GM19467 (cell line): ENCODE results near the gene NUP188.
"Not testable (repeated sequence)": the region's sequence is repeated elsewhere in the genome, so short reads cannot be mapped to it uniquely, and the experiment has no call there.

ENCODE experiments used
- ATAC-seq: cut with Tn5 transposase; IDR thresholded peaks from one replicate; pipeline ENCODE4 v1.9.1; 2021; ENCODE audit warnings: mild to moderate bottlenecking, moderate library complexity; ENCODE audit not compliant: unreplicated experiment

Gene NUP188

GRCh38 chr9:128940946-128941755, 6.3 kb upstream of the NUP188 start:
- no peak for ATAC-seq

DNA sequence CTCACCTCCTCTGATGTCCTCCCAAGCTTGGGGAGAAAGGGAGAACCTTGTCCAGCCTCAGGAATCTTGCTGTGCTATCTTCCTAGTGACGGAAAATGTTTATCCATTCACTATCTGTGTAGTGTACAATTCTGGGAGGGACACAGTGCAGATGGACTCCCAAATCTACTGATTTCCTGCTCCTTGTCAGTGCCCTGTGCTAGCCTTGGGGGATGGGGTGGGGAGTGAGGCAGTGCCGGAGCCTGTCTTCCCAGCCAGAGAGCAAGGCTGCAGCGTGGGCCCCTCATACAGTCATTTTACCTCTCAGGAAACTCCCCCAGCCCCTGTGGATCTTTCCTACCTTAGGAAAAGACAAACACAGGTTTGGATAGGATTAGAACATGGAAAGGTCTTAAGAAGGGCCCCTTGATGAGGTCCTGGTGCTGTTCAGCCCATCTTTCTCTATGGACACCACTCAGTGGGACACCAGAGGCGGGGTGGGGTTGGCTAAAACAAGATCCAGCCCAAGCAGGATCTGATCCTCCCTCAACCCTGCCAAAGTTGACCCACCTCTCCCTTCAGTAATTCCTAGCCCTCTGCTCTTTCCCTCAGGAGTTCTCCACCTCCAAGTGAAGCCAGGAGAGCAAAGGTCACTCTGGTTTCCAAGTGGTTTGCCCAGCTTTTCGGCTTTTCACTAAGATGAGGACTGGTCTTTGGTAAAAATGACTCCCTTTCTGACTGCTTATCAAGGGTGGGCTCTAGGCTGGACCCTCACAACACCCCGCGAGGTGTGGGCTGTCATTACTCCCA, 3.5 kb upstream of the NUP188 start:
- no peak for ATAC-seq

DNA sequence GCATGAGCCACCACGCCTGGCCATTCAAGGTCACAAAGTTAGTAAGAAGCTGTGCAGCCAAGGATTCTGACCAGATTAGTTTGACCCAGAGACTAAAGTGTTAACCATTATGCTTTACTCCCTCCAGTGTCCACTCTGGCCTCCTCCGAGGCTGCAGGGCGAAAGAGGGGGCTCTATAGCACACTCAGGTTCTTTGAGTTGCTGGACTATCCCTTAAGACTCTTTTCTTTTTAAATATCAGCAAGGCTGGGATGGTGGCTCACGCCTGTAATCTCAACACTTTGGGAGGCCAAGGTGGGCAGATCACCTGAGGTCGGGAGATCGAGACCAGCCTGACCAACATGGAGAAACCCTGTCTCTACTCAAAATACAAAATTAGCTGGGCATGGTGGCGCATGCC, 2.5 kb upstream of the NUP188 start:
- not testable (repeated sequence) for ATAC-seq

DNA sequence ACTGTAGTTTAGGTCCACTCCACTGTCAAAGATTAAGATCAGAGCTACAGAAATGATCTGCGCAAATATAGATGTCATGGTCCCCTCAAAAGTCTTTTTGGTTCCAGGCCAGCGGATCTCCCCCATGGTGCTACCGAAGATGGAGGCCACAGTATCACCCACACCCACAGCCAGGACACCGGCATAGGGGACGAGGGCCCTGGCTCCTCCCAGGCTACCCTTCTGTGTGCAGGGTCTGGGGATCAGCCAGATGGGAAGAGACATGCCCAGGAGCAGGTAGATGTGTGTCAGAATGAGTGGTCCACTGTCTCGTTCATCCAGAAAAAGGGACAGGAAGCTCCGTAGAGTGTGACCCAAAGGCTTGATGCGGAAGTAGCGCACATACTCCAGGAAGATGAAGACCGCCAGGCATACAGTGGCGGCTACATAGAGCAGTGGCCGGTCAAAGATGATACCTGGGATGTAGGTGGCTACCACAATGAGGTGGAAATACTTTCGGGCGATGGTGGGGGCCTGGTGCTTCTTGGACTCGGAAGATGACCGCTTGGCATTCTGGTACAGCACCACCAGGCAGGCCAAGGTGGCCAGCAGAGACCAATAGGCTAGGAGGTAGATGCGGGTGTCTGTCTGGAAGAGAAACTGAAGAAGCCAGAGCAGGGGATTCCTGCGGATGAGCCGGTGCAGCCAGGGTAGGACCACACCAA, 1.5 kb upstream of the NUP188 start:
- ATAC-seq: no peak

GRCh38 chr9:128946571-128947276, 775 bp upstream of the NUP188 start:
- no peak for ATAC-seq

GRCh38 chr9:128947277-128947526, 297 bp upstream of the NUP188 start:
- ATAC-seq: no peak

GRCh38 chr9:128961403-128961802, 13.9 kb downstream of the NUP188 start:
- not testable (repeated sequence) for ATAC-seq

DNA sequence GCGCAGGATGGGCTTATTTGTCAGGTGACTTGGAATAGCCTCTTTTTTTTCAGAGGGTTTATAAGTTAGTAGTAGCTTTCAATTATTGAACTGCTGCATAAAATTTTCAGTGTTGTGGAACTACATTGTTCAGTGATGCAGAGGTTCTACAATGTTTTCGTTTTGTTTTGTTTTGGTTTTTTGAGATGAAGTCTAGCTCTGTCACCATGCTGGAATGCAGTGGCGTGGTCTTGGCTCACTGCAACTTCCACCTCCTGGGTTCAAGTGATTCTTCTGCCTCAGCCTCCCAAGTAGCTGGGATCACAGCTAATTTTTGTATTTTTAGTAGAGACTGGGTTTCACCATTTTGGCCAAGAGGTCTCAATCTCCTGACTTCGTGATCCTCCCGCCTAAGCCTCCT, 22.0 kb downstream of the NUP188 start:
- no peak for ATAC-seq

- ATAC-seq: no peak
These were observed 25.5 kb downstream of the NUP188 start for GRCh38 chr9:128972956-128973355.

- no peak for ATAC-seq
These were observed 31.6 kb downstream of the NUP188 start for GRCh38 chr9:128979111-128979510.

GRCh38 chr9:128983536-128983935, 36.0 kb downstream of the NUP188 start:
- ATAC-seq: no peak

DNA sequence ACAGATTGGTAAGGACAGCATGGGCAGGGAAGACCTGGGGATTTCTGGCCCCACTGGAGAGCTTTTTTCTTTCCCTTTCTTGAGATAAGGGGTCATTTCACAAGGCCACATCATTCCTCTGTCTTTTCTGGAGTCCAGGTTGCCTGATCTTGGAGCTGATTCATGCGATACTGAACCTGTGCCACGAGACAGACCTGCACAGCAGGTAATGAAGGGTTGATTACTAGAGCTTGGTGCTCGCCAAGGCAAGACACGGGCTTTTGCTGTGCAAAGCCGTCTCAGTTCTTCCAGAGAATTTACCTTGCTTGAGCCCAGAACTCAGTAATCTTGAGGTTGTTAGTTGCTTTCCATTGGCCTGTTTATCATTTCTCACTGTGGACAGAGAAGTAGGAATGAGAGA, 39.2 kb downstream of the NUP188 start:
- ATAC-seq: no peak

GRCh38 chr9:128987805-128988204, 40.3 kb downstream of the NUP188 start:
- ATAC-seq: no peak

- no peak for ATAC-seq
These were observed 45.5 kb downstream of the NUP188 start for GRCh38 chr9:128992995-128993394.

- ATAC-seq: no peak
These were observed 48.3 kb downstream of the NUP188 start for GRCh38 chr9:128995791-128996190.

DNA sequence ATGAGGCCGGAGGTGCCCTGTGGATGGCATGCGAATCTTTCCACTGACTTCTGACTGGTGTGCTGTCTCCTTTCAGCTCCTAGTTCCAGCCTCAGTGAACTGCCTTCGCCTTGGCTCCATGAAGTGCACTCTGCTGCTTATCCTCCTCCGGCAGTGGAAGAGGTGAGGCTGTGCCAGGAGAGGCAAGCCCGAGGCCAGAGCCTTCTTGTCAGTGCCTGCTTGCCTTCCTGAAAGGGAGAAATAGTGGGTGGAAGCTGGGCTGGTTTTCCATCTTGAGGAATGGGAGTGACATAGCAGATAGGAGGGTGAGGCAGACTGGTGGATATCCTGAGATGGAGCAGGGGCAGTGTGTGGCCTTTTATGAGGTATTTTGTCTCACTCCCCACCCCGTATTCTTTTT, 51.0 kb downstream of the NUP188 start:
- no peak for ATAC-seq

GRCh38 chr9:128999581-129000206, 52.2 kb downstream of the NUP188 start:
- no peak for ATAC-seq

GRCh38 chr9:129001504-129002325, 54.2 kb downstream of the NUP188 start:
- no peak for ATAC-seq

DNA sequence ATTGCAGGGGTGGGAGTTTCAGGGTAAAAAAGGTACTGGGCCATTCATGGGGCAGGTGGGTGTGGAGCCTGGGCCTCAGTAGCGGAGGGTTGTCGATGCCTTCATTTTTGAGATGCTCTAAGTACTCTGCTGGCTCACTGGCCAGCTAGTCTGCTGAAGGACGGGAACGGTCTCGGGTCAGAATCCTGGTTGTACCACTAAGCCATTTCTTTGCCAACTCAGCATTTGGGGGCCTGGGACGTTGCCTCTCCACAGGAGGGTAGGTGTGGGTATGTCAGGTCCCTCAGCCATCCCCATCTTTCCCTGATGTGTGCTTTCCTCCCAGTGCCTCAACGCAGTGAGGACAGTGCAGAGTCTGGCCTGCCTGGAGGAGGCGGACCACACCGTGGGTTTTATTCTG, 55.5 kb downstream of the NUP188 start:
- ATAC-seq: no peak

DNA sequence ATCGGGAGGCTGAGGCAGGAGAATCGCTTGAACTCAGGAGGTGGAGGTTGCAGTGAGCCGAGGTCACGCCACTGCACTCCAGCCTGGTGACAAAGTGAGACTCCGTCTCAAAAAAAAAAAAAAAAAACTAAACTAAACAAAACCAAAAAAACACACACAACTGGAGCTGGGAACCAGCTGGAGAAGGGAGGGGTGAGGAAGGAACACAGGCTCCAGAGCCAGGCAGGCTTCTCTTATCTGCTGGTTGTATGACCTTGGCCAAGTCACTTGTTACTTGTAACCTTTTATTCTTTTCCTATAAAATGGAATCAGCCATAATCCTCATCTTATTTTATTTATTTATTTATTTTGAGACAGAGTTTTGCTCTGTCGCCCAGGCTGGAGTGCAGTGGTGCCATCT, 56.7 kb downstream of the NUP188 start:
- not testable (repeated sequence) for ATAC-seq
